NT2/D1 (cell line): ENCODE data around the gene HDGFL2.

Experiments
- DNase-seq: peaks from one replicate; pipeline ENCODE4 v3.0.0-alpha.2; 2011; ENCODE audit warnings: low read depth, low spot score
- H3K27me3 ChIP-seq: 2 replicates; pipeline ENCODE4 v1.6.0; 2011; ENCODE audit warnings: mild to moderate bottlenecking; ENCODE audit not compliant: insufficient read length, insufficient read depth
- H3K36me3 ChIP-seq: 2 replicates; pipeline ENCODE4 v1.6.1; 2011; ENCODE audit warnings: mild to moderate bottlenecking, low read length, mixed read lengths; ENCODE audit not compliant: insufficient read depth, insufficient read length
- H3K4me1 ChIP-seq: 2 replicates; pipeline ENCODE4 v1.5.1; 2011; ENCODE audit not compliant: insufficient read depth, insufficient read length
- H3K4me3 ChIP-seq: 2 replicates; pipeline ENCODE4 v1.5.1; 2011; ENCODE audit warnings: low read depth; ENCODE audit not compliant: insufficient read length
- H3K9ac ChIP-seq: 2 replicates; pipeline ENCODE4 v1.6.0; 2011; ENCODE audit warnings: low read depth; ENCODE audit not compliant: insufficient read length
- H3K9me3 ChIP-seq: 2 replicates; pipeline ENCODE4 v1.5.1; 2011; ENCODE audit warnings: mild to moderate bottlenecking, low read length; ENCODE audit not compliant: insufficient read depth
- SUZ12 ChIP-seq: IDR thresholded peaks from 2 replicates; pipeline ENCODE4 v1.6.1; 2011; ENCODE audit not compliant: insufficient read length, insufficient read depth; ENCODE audit errors: extremely low read depth
- YY1 ChIP-seq: IDR thresholded peaks from 2 replicates; pipeline ENCODE4 v1.6.1; 2011; ENCODE audit not compliant: insufficient read length, insufficient read depth
- ZNF274 ChIP-seq: IDR thresholded peaks from 2 replicates; pipeline ENCODE4 v1.6.1; 2011; ENCODE audit warnings: mild to moderate bottlenecking, low read depth, low read length

The HDGFL2 gene

GRCh38 chr19:4441994-4442818 lies 29.9 kb upstream of the HDGFL2 start:
- no peak for TF ChIP-seq YY1
- TF ChIP-seq SUZ12, result no peak
- TF ChIP-seq ZNF274, result no peak
- no peak overlapping the region for H3K4me3 ChIP-seq
- H3K27me3 ChIP-seq, result no peaks in the 10 kb centered on the region
- H3K36me3 ChIP-seq, result peaks cover 89% of the 10 kb centered on the region
- H3K9me3 ChIP-seq, result no peaks in the 10 kb centered on the region
- H3K4me1 ChIP-seq, result peaks cover 14% of the 10 kb centered on the region
- no peak for DNase-seq
- peak overlapping the region; percentile 27 for H3K9ac ChIP-seq

- Histone ChIP-seq H3K9me3 (no peaks in the 10 kb centered on the region), H3K9ac (no peak overlapping the region), H3K4me3 (no peak overlapping the region), H3K27me3 (no peaks in the 10 kb centered on the region), H3K36me3 (peaks cover 92% of the 10 kb centered on the region), H3K4me1 (peaks cover 16% of the 10 kb centered on the region)
- no peak for DNase-seq
- TF ChIP-seq ZNF274 (no peak), SUZ12 (no peak), YY1 (no peak)
Observed at GRCh38 chr19:4442819-4443146, 29.3 kb upstream of the HDGFL2 start.

- H3K9ac ChIP-seq, result no peak overlapping the region
- no peak for DNase-seq
- no peaks in the 10 kb centered on the region for H3K9me3 ChIP-seq
- TF ChIP-seq ZNF274, result no peak
- no peak for TF ChIP-seq YY1
- no peak for TF ChIP-seq SUZ12
- no peak overlapping the region for H3K4me3 ChIP-seq
- H3K27me3 ChIP-seq, result no peaks in the 10 kb centered on the region
- peaks cover 17% of the 10 kb centered on the region for H3K4me1 ChIP-seq
- H3K36me3 ChIP-seq, result peaks cover 92% of the 10 kb centered on the region
Observed at GRCh38 chr19:4443188-4443587, 28.9 kb upstream of the HDGFL2 start.

GRCh38 chr19:4443966-4444764 lies 27.9 kb upstream of the HDGFL2 start:
- Histone ChIP-seq H3K9ac (no peak overlapping the region), H3K9me3 (no peaks in the 10 kb centered on the region), H3K27me3 (no peaks in the 10 kb centered on the region), H3K4me3 (no peak overlapping the region), H3K4me1 (peaks cover 21% of the 10 kb centered on the region), H3K36me3 (peaks cover 94% of the 10 kb centered on the region)
- no peak for DNase-seq
- no peak for TF ChIP-seq YY1
- TF ChIP-seq ZNF274, result no peak
- TF ChIP-seq SUZ12, result no peak

GRCh38 chr19:4444765-4445741 lies 27.0 kb upstream of the HDGFL2 start:
- H3K36me3 ChIP-seq, result peaks cover 92% of the 10 kb centered on the region
- H3K4me1 ChIP-seq, result peaks cover 21% of the 10 kb centered on the region
- no peak overlapping the region for H3K4me3 ChIP-seq
- no peaks in the 10 kb centered on the region for H3K9me3 ChIP-seq
- peak overlapping the region; percentile 36 for H3K9ac ChIP-seq
- TF ChIP-seq SUZ12 (no peak), ZNF274 (no peak), YY1 (no peak)
- DNase-seq, result no peak
- H3K27me3 ChIP-seq, result no peaks in the 10 kb centered on the region

- TF ChIP-seq ZNF274, result no peak
- no peak for TF ChIP-seq SUZ12
- TF ChIP-seq YY1, result no peak
- peak overlapping the region; percentile 26 for H3K9ac ChIP-seq
- no peak for DNase-seq
- H3K36me3 ChIP-seq, result peaks cover 84% of the 10 kb centered on the region
- no peak overlapping the region for H3K4me3 ChIP-seq
- peaks cover 21% of the 10 kb centered on the region for H3K4me1 ChIP-seq
- H3K27me3 ChIP-seq, result no peaks in the 10 kb centered on the region
- no peaks in the 10 kb centered on the region for H3K9me3 ChIP-seq
Observed at GRCh38 chr19:4445963-4446703, 26.0 kb upstream of the HDGFL2 start.
